Muscle layer of colon (tissue), 2 donors: ENCODE measurements around the gene COL20A1.

Source experiments
- H3K27ac ChIP-seq: one replicate; pipeline ENCODE4 v1.7.0; 2013; ENCODE audit warnings: low read depth, mild to moderate bottlenecking, low read length, moderate library complexity
- H3K27me3 ChIP-seq, 2 donors: one replicate each; pipeline ENCODE4 v1.7.0; 2013; ENCODE audit warnings: low read length in 2 of 2, mild to moderate bottlenecking in 2 of 2; ENCODE audit not compliant: insufficient read depth in 2 of 2, control insufficient read depth in 1 of 2
- H3K36me3 ChIP-seq: one replicate; pipeline ENCODE4 v1.7.0; 2013; ENCODE audit warnings: mild to moderate bottlenecking, low read length; ENCODE audit not compliant: insufficient read depth
- H3K4me1 ChIP-seq: one replicate; pipeline ENCODE4 v1.7.0; 2013; ENCODE audit warnings: mild to moderate bottlenecking, low read length; ENCODE audit not compliant: insufficient read depth
- H3K4me3 ChIP-seq, 2 donors: one replicate each; pipeline ENCODE4 v1.7.0; 2013; ENCODE audit warnings: low read length in 2 of 2, low read depth in 1 of 2, mild to moderate bottlenecking in 1 of 2, moderate library complexity in 1 of 2
- H3K9ac ChIP-seq: one replicate; pipeline ENCODE4 v1.7.0; 2013; ENCODE audit warnings: low read length
- H3K9me3 ChIP-seq: one replicate; pipeline ENCODE4 v1.7.0; 2013; ENCODE audit warnings: mild to moderate bottlenecking, low read length
- donor health status: abdominal sarcoma.
- donor health status: Adenocarcinoma of cecum.

Gene COL20A1

DNA sequence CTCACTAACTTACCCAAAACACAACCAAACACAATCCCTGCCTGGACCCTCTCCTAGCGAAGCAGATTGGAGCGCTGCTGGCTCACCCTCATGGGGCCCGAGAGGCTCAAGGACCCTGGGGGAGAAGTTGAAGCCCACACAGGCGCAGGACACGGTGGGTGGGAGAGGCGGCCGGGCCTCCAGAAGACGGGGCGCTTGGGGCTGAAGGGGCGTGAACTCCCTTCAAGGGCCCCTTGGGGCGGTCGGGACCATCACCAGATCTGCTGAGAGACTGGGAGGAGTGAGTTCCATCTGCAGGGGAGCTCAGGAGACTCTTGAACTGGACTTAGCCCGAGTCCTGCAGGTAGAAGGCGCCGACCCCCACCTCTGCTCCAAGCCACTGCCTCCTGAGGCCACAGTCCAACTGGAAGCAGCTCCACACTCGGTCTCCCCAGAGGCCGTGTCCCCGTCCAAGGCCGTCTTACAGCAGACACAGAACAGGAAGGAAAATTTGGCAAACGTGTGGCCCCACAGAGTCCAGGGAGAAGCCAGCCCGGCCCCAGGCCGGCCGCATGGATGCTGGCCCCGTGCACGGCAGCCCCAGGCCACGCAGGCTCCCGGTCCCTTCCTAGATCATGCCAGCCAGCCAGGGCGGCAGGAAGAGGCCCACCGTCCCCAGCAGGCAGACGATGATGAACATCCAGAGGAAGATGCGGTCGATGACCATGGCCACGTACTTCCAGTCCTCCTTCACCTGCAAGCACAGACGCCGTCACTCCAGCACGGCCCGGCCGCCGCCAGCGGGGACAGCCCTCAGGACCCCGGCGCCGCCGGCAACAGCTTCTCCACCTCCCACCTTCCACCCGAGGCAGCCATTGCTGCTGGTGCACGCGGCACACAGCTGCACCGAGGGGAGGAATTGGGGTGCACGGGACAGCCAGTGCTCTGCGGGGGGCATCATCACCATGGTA is 53.4 kb downstream of the COL20A1 start:
- Histone ChIP-seq H3K4me1 (peaks cover 5% of the 10 kb centered on the region), H3K27me3 (peaks cover 0 to 37% of the 10 kb centered on the region in 2 donors), H3K36me3 (no peaks in the 10 kb centered on the region), H3K4me3 (no peak overlapping the region), H3K9ac (no peak overlapping the region), H3K9me3 (no peaks in the 10 kb centered on the region), H3K27ac (no peak overlapping the region)

DNA sequence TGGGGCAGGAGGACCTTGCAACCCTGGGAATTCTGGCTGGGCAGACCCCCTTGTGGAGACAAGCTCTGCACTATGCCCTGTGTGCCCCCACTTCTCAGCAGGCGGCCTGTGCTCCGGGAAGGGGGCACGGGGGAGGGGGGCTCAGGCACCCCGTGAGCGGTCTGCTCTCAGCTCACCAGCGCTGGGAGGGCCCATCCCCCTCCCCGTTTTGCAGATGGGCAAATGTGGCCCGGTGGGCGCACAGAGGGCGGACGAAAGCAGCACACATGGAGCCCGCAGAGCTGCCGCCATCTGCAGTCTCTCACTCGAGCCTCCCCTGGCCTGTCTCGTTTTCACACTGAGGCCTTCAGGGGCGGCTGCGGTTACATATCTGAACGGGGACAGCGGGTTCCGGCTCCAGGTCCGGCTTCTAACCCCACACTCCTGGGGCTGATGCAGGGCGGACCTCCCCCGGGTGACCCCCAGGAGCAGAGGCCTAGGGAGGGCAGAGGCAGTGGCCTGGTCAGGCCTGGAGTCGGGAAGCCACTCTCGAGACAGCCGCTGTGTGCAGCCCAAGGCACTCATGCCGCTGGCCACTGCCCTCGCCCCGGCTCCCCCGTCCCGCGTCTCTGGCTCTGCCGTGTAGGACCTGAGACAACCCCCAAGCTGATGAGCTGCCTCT is 54.2 kb downstream of the COL20A1 start:
- H3K36me3 ChIP-seq: no peaks in the 10 kb centered on the region
- no peak overlapping the region for H3K4me3 ChIP-seq
- H3K9ac ChIP-seq: no peak overlapping the region
- no peaks in the 10 kb centered on the region for H3K9me3 ChIP-seq
- peaks cover 5% of the 10 kb centered on the region for H3K4me1 ChIP-seq
- H3K27me3 ChIP-seq: peaks cover 0 to 39% of the 10 kb centered on the region in 2 donors
- H3K27ac ChIP-seq: no peak overlapping the region

- Histone ChIP-seq H3K9ac (no peak overlapping the region), H3K27me3 (peaks cover 0 to 45% of the 10 kb centered on the region in 2 donors), H3K9me3 (no peaks in the 10 kb centered on the region), H3K4me1 (peaks cover 5% of the 10 kb centered on the region), H3K36me3 (no peaks in the 10 kb centered on the region), H3K4me3 (no peak overlapping the region), H3K27ac (no peak overlapping the region)
Observed at GRCh38 chr20:63347950-63348827, 55.2 kb downstream of the COL20A1 start.

DNA sequence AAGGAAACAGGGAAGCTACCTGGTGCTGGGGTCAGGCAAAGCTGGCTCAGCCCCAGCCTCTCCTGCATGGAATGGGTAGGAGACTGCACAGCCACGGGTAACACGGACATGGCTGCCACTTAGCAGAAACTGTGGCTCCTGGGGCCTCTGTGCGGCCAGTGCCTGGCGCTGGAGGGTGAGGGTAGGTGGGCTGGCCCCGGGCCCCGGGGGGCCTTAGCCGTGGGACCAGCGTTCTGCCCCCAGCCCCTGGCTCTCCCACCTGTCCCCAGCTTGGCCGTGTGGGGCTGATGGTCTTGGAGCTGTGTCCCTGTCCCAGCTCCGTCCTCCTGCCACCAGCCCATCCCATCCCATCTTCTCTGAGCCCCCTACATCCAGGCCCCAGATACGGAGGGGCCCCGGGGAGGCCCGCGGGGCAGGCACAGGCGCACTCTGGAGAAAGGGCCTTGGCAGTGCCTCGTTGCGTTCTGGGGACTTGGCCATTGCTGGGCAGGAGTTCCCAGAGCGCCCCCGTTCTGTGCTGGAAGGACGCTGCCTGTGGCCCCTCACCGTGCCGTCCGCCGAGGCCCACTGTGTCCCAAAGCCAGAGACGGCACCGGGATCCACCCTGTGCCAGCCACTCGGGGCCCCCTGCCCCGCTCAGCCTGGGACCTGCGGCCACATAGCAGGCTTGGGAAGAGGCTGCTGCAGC is 56.0 kb downstream of the COL20A1 start:
- H3K9me3 ChIP-seq: no peaks in the 10 kb centered on the region
- H3K27me3 ChIP-seq: peaks cover 0 to 37% of the 10 kb centered on the region in 2 donors

DNA sequence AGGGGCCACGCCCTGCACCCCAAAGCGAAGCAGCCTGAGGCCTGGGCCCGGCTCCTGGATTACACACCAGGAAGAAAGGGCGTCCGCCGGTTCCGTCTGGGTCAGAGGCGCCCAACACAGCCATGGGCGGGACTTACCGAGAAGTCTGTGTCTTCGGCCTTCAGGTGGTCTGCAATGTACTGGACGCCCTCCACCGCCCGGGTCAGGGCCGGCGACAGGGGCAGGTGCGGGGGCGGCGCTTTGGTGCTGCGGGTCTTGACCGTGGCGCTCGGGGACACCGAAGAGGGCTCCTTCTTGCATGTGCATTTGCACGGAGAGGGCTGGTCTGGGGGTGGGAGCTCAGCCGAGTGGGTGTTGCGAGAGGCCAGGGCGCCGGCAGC is 56.5 kb downstream of the COL20A1 start:
- Histone ChIP-seq H3K9ac (no peak overlapping the region), H3K27me3 (peaks cover 0 to 36% of the 10 kb centered on the region in 2 donors), H3K27ac (no peak overlapping the region), H3K4me3 (no peak overlapping the region), H3K36me3 (no peaks in the 10 kb centered on the region), H3K4me1 (peaks cover 5% of the 10 kb centered on the region), H3K9me3 (no peaks in the 10 kb centered on the region)

More for the DNA sequence above, 56.0 kb downstream of the COL20A1 start:
- H3K27ac ChIP-seq: no peak overlapping the region
- H3K4me3 ChIP-seq: no peak overlapping the region
- no peak overlapping the region for H3K9ac ChIP-seq
- no peaks in the 10 kb centered on the region for H3K36me3 ChIP-seq
- peaks cover 5% of the 10 kb centered on the region for H3K4me1 ChIP-seq

DNA sequence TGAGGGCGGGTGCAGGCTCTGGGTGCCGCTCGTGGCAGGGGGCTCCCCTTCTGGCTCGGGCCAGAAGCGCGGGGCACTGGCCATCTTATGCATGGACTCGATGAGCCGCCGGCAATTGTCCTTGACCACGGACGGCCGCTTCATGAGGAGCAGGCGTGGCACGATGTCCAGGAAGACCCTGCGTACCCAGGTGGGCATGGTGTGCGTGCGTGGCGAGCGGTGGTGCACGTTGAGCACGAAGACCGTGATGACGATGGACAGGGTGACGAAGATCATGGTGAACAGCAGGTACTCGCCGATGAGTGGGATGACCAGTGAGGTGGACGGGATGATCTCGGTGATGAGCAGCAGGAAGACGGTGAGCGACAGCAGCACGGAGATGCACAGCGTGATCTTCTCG is 57.2 kb downstream of the COL20A1 start:
- Histone ChIP-seq H3K9me3 (no peaks in the 10 kb centered on the region), H3K27ac (no peak overlapping the region), H3K9ac (no peak overlapping the region), H3K27me3 (peaks cover 0 to 36% of the 10 kb centered on the region in 2 donors), H3K36me3 (no peaks in the 10 kb centered on the region), H3K4me1 (peaks cover 5% of the 10 kb centered on the region), H3K4me3 (no peak overlapping the region)

DNA sequence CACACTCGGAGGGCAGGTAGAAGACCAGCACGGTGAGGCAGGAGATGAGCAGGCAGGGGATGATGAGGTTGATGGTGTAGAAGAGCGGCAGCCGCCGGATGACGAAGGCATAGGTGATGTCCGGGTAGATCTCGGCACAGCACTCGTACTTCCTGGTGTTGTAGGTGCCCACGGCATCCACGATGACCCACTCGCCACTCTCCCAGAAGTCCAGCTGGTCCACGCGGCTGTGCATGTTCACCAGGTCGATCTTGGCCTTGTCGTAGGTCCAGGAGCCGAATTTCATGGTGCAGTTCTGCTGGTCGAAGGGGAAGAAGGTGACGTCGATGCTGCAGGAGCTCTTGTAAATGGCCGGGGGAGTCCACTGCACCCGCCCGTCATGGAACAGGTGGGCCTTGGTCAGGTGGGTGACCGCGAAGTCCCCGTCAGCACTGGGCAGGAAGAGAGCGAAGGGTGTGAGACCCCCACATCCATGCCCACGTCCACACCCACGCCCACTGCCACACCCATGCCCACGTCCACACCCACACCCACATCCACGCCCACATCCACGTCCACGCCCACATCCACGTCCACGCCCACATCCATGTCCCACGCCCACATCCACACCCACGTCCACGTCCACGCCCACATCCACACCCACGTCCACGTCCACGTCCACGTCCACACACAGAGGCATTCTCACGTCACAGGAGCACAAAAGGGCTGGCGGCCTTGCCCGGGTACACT is 57.8 kb downstream of the COL20A1 start:
- Histone ChIP-seq H3K4me1 (peaks cover 5% of the 10 kb centered on the region), H3K36me3 (no peaks in the 10 kb centered on the region), H3K9ac (no peak overlapping the region), H3K27ac (no peak overlapping the region), H3K27me3 (peaks cover 0 to 36% of the 10 kb centered on the region in 2 donors), H3K4me3 (no peak overlapping the region), H3K9me3 (no peaks in the 10 kb centered on the region)

DNA sequence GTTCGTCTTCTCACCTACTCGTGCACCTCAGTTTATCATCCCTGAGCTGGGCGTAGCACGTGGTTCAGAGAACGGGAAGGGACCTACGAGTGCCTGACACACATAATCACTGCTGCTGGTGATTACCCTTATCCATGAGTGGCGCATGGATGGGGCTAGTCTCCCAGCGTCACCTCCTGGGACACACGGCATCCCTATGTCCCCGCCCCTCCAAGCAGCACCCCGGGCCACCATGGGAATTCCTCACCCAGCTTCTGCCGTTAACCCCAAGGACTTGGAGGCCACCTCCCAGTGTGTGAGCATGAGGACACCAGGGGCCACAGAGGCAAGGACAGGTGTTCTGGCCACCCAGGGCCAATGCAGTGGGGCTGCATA is 58.3 kb downstream of the COL20A1 start:
- no peak overlapping the region for H3K4me3 ChIP-seq
- no peak overlapping the region for H3K9ac ChIP-seq
- H3K9me3 ChIP-seq: no peaks in the 10 kb centered on the region
- no peak overlapping the region for H3K27ac ChIP-seq
- H3K4me1 ChIP-seq: no peaks in the 10 kb centered on the region
- peaks cover 0 to 32% of the 10 kb centered on the region in 2 donors for H3K27me3 ChIP-seq
- no peaks in the 10 kb centered on the region for H3K36me3 ChIP-seq

DNA sequence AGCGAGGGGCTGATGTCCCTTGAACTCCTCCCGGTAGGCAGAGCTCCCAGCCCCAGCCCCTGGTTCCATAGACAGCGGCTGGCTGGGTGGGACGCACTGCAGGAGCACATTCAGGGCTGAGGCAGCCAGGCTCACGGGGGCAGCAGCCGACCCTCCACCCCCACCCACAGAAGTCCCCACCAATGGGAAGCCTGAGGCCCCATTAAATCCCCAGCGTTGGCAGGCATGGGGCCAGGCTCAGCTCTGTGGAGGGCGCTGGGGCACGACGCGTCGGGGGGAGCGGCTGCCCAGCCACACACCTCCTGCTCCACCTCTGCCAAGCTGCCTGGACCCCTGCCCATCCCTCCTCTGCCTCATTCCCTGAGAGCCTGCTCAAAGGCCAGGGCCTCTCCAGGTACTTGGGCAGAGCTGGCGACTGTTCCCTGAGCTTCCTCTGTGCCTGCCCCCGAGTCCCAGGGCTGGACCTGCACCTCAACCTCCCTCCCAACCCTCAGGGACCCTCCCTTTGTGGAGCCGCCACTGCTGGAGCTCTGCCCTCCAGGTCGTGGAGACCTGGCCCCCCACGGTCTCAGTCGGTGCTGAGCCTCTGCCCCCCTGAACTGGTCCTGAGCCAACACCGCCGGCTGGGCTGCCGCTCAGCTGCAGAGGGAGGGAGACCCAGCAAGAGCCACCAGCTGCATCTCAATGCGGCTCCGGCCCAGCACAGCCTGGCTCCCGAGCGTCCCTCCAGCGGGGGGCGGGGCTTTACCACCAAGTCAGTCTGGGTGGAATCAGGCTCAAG is 59.0 kb downstream of the COL20A1 start:
- H3K4me3 ChIP-seq: no peak overlapping the region
- H3K9me3 ChIP-seq: no peaks in the 10 kb centered on the region
- H3K27ac ChIP-seq: no peak overlapping the region
- no peaks in the 10 kb centered on the region for H3K36me3 ChIP-seq
- peaks cover 0 to 25% of the 10 kb centered on the region in 2 donors for H3K27me3 ChIP-seq
- H3K9ac ChIP-seq: no peak overlapping the region
- H3K4me1 ChIP-seq: no peaks in the 10 kb centered on the region

DNA sequence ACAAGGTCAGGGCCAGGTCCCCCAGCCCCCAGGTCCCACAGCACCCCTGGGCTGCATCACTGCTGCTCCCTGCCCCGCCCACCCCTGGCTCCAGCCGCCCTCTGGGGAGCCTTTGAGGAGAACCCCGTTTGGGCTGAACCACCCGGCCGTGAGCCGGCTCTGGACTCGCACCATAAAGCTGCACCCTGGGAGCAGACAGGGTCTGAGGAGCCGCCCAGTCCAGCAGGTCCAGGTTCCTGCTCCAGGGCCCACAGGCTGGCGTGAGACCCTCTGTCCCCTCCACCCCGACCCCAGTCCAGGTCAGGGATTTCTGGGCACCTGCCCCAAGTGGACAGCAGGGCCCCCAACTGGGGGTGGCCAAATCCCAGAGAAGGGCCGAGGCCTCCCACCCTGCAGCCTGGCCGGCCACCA is 59.8 kb downstream of the COL20A1 start:
- Histone ChIP-seq H3K27ac (no peak overlapping the region), H3K9ac (no peak overlapping the region), H3K9me3 (no peaks in the 10 kb centered on the region), H3K27me3 (peaks cover 0 to 21% of the 10 kb centered on the region in 2 donors), H3K4me1 (no peaks in the 10 kb centered on the region), H3K36me3 (no peaks in the 10 kb centered on the region), H3K4me3 (no peak overlapping the region)
